Endothelial cell of umbilical vein (primary cell): ENCODE measurements around the gene SPAG17. TPM values are rescaled to one million over a fixed set of nuclear protein-coding genes. Genes with fewer than 3 reads are reported as not detected.

Experiments used
- BruUV-seq: library from RNA; stranded (reverse); fragments of 400-500 nt; replicated peaks from 2 replicates; lab custom pipeline; 2021; lab: Mats Ljungman, UMichigan
- CTCF ChIA-PET: fragments of 300-600, 350-600 bp; sonication (Branson Sonifier 250); formaldehyde crosslinking; loops from one replicate; lab custom pipeline; 2021; ENCODE audit warnings: antibody characterized with exemption, inconsistent platforms; lab: Charles Lee
- POLR2A ChIA-PET: fragments of 300-600, 350-600 bp; sonication (Branson Sonifier 250); formaldehyde crosslinking; loops from one replicate; lab custom pipeline; 2021; ENCODE audit warnings: antibody characterized with exemption, inconsistent platforms; lab: Charles Lee
- DNase-seq: peaks from one replicate; pipeline ENCODE4 v3.0.0-alpha.2; 2011; ENCODE audit warnings: low read depth, low spot score
- FAIRE-seq: peaks from 2 replicates; lab custom pipeline; 2011; peaks lifted over from hg19 to GRCh38; lab: Jason Lieb, UNC
- H2AFZ ChIP-seq: 2 replicates; pipeline ENCODE4 v1.6.0; 2012; ENCODE audit warnings: low read depth, low read length, control low read depth, inconsistent platforms
- H3K27ac ChIP-seq: 2 replicates; pipeline ENCODE4 v1.5.1; 2011; ENCODE audit warnings: low read depth, mild to moderate bottlenecking, control low read depth, low read length, moderate library complexity; ENCODE audit not compliant: insufficient read depth
- H3K27me3 ChIP-seq, 2 experiments: 2 replicates each; pipeline versions ENCODE4 v1.6.0 to v1.6.1; 2011; ENCODE audit warnings: low read length in 2 of 2, mixed read lengths in 1 of 2; ENCODE audit not compliant: control insufficient read depth in 2 of 2, insufficient read depth in 2 of 2
- H3K36me3 ChIP-seq, 2 experiments: 2 replicates in 1 of 2; 3 replicates in 1 of 2; pipeline ENCODE4 v1.5.1; 2011; ENCODE audit warnings: low read length in 2 of 2, mild to moderate bottlenecking in 1 of 2, moderate library complexity in 1 of 2; ENCODE audit not compliant: control insufficient read depth in 2 of 2, insufficient read depth in 2 of 2; ENCODE audit errors: extremely low read depth in 1 of 2
- H3K4me1 ChIP-seq: 3 replicates; pipeline ENCODE4 v1.5.1; 2011; ENCODE audit warnings: mild to moderate bottlenecking, low read length; ENCODE audit not compliant: control insufficient read depth, insufficient read depth; ENCODE audit errors: extremely low read depth
- H3K4me2 ChIP-seq: 2 replicates; pipeline ENCODE4 v1.6.1; 2011; ENCODE audit warnings: low read length, control low read depth, mixed read lengths; ENCODE audit not compliant: insufficient read depth
- H3K4me3 ChIP-seq, 3 experiments: fragments of 200-600 bp in 1 of 3; sonication (generic), shearing (Covaris generic) in 1 of 3; replicated peaks in 1 of 3; 2 replicates each; pipeline ENCODE4 v1.5.1; 2011 to 2016; ENCODE audit warnings: control low read depth in 3 of 3, low read length in 3 of 3, mild to moderate bottlenecking in 2 of 3, inconsistent platforms in 1 of 3, low read depth in 1 of 3, moderate library complexity in 1 of 3; ENCODE audit not compliant: insufficient read depth in 1 of 3
- H3K79me2 ChIP-seq: 2 replicates; pipeline ENCODE4 v1.6.0; 2012; ENCODE audit warnings: low read length, inconsistent platforms; ENCODE audit not compliant: control insufficient read depth, insufficient read depth
- H3K9ac ChIP-seq: replicated peaks from 2 replicates; pipeline ENCODE3; 2011; ENCODE audit warnings: low read length, control low read depth; ENCODE audit not compliant: insufficient read depth; ENCODE audit errors: extremely low read depth
- H3K9me1 ChIP-seq: replicated peaks from 3 replicates; pipeline ENCODE4 v1.6.0; 2011; ENCODE audit warnings: mild to moderate bottlenecking, low read length; ENCODE audit not compliant: control insufficient read depth, insufficient read depth; ENCODE audit errors: extremely low read depth
- H3K9me3 ChIP-seq: replicated peaks from 2 replicates; pipeline ENCODE4 v1.5.1; 2012; ENCODE audit warnings: low read length, inconsistent platforms; ENCODE audit not compliant: control insufficient read depth, insufficient read depth
- H4K20me1 ChIP-seq: replicated peaks from 2 replicates; pipeline ENCODE3; 2011; ENCODE audit warnings: mild to moderate bottlenecking, low read length; ENCODE audit not compliant: control insufficient read depth, insufficient read depth; ENCODE audit errors: extremely low read depth
- EZH2 ChIP-seq: IDR thresholded peaks from 2 replicates; pipeline ENCODE4 v1.6.1; 2012; ENCODE audit warnings: borderline replicate concordance, low read depth, mild to moderate bottlenecking, moderate library complexity, low read length, inconsistent platforms; ENCODE audit not compliant: severe bottlenecking
- FOS ChIP-seq: IDR thresholded peaks from 2 replicates; pipeline ENCODE4 v1.6.1; 2011; ENCODE audit warnings: mild to moderate bottlenecking, low read length, moderate library complexity, borderline replicate concordance; ENCODE audit not compliant: insufficient read depth
- GATA2 ChIP-seq: IDR thresholded peaks from 2 replicates; pipeline ENCODE4 v1.7.0; 2011; ENCODE audit warnings: low read depth, mild to moderate bottlenecking, moderate library complexity, mixed read lengths, low read length; ENCODE audit not compliant: insufficient read length, insufficient read depth
- JUN ChIP-seq: IDR thresholded peaks from 2 replicates; pipeline ENCODE4 v1.6.1; 2011; ENCODE audit warnings: borderline replicate concordance, low read depth; ENCODE audit not compliant: insufficient read length, insufficient read depth
- MYC ChIP-seq: IDR thresholded peaks from one replicate; pipeline ENCODE4 v1.6.1; 2011; ENCODE audit warnings: mild to moderate bottlenecking, low read depth, low read length
- POLR2A ChIP-seq: IDR thresholded peaks from 2 replicates; pipeline ENCODE4 v1.6.1; 2012; ENCODE audit warnings: low read depth, mild to moderate bottlenecking, control low read depth, low read length
- POLR2AphosphoS5 ChIP-seq: IDR thresholded peaks from 2 replicates; pipeline ENCODE4 v1.6.1; 2012; ENCODE audit warnings: low read depth, mild to moderate bottlenecking, control low read depth, low read length, moderate library complexity; ENCODE audit not compliant: insufficient read depth
- dilution Hi-C: fragments of 300-500 bp; cut with MboI; formaldehyde crosslinking; loops from one replicate; pipeline ENCODE4 v1.15.0; 2019; ENCODE audit warnings: low sequenced_read_pairs; ENCODE audit not compliant: extremely low pct_ligation_motif_present
- intact Hi-C: fragments of 100-400 bp; cut with micrococcal nuclease; formaldehyde crosslinking; loops from one replicate; pipeline ENCODE4 v1.10.0; 2022
- polyA plus RNA-seq, 4 experiments: library from polyadenylated mRNA; depleted of rRNA in 3 of 4; stranded (reverse) in 3 of 4; unstranded in 1 of 4; fragments of >200 nt; gene quantifications; 2 replicates each; pipeline versions ENCODE4 v1.2.1 to v1.2.3, GENCODE V29; 2011 to 2012; ENCODE audit warnings: missing spikeins in 1 of 4
- total RNA-seq: library from RNA; stranded (reverse); gene quantifications from 2 replicates; pipeline ENCODE4 v1.2.3, GENCODE V29; 2021
- TF ChIP-seq, protein P1 (sequence below), 2 donors: IDR thresholded peaks; 1 replicate in 1 of 2; 2 replicates in 1 of 2; pipeline ENCODE4 v1.5.1; 2011; ENCODE audit warnings: low read length in 2 of 2, mild to moderate bottlenecking in 2 of 2, moderate library complexity in 2 of 2, control low read depth in 1 of 2, inconsistent platforms in 1 of 2, low read depth in 1 of 2; ENCODE audit not compliant: insufficient read depth in 1 of 2; ENCODE audit errors: extremely low read depth in 1 of 2
- TF ChIP-seq, protein P2 (sequence below): IDR thresholded peaks from 2 replicates; pipeline ENCODE4 v1.6.1; 2011; ENCODE audit not compliant: insufficient read depth, insufficient read length

Gene SPAG17
- total and polyA plus RNA-seq, 2 donors (not counting 3 experiments of a cell fraction or from before 2014, with no cell fraction given), result not detected

DNA sequence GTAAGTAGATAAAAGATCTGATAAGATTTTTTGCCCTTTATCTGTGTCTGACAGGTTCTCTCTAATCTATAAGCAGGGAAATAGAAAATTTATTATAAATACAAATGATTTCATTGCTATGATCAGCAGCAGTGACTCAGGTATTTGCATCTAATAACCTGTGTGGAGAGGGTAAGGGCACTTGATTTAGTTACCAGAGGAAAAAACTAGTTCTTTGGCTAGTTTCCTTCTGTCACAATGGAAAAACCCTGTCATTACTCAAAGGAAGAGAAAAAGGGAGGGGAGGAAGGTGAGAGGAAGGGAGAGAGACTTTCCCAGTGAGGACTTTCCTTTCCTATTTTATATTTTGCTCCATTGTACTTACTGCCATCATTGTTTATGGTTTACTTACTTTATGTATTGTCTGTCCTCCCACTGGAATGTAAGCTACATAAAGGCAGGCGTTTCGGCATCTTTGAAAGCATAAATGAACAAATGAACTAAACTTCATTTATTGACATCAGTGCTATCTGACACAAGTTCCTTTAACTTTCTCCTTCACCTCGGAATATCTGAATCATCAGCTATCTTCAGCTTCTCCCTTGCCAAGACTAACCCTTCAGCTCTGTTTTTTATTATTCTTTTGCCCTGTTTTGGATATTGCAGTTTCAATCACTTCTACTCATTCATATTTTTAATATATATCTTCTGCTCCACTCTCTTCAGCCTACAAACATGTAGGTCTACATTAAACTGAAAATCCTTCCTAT is 220.6 kb downstream of the SPAG17 start:
- H3K27me3 ChIP-seq, result no peaks in the 10 kb centered on the region
- H3K4me1 ChIP-seq, result no peaks in the 10 kb centered on the region
- TF ChIP-seq MYC (no peak), EZH2 (no peak), JUN (no peak), POLR2A (no peak)
- H3K79me2 ChIP-seq, result no peaks in the 10 kb centered on the region
- intact Hi-C loops, result no loop called here
- DNase-seq (peak; percentile 50), FAIRE-seq (no peak)
- no peak overlapping the region for H2AFZ ChIP-seq
- H3K9me1 ChIP-seq, result no peaks in the 10 kb centered on the region
- no peaks in the 10 kb centered on the region for H4K20me1 ChIP-seq
- no peak overlapping the region for H3K9ac ChIP-seq
- no TSS peak for BruUV-seq
- H3K4me2 ChIP-seq, result no peak overlapping the region
- ChIA-PET POLR2A (no interaction called here), CTCF (no interaction called here)
- no peaks in the 10 kb centered on the region for H3K36me3 ChIP-seq
- dilution Hi-C loops, result no loop called here
- no peak overlapping the region for H3K4me3 ChIP-seq
- no peaks in the 10 kb centered on the region for H3K9me3 ChIP-seq
- H3K27ac ChIP-seq, result no peak overlapping the region

DNA sequence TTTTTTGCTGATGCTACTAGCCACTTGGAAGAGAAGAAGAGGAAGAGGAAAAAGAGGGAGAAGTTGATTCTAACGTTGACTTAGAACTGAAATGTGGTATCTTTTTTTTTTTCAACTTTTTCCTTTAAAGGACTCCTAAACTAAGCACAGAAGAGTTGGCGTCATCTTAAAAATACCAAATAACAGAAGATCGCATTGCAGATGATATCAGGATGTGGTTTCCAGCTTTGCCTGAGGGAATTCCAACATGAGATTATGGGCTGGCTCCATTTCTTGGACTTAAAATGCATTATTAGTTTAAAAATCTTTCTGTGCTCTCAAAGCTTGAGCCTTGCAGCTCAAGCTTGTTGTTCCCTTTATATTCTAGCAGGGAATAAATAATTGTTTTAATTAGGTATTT is 225.7 kb downstream of the SPAG17 start:
- POLR2A ChIA-PET, result no interaction called here
- no peaks in the 10 kb centered on the region for H3K9me1 ChIP-seq
- no peak overlapping the region for H2AFZ ChIP-seq
- H3K27me3 ChIP-seq, result no peaks in the 10 kb centered on the region
- no peak overlapping the region for H3K4me2 ChIP-seq
- DNase-seq (no peak), FAIRE-seq (peak; percentile 24)
- dilution Hi-C loops (no loop called here), intact Hi-C loops (no loop called here)
- no peaks in the 10 kb centered on the region for H4K20me1 ChIP-seq
- no peak overlapping the region for H3K27ac ChIP-seq
- no peak overlapping the region for H3K4me3 ChIP-seq
- no peak overlapping the region for H3K9ac ChIP-seq
- H3K79me2 ChIP-seq, result no peaks in the 10 kb centered on the region
- H3K4me1 ChIP-seq, result no peaks in the 10 kb centered on the region
- peaks cover 4 to 9% of the 10 kb centered on the region in 2 experiments for H3K36me3 ChIP-seq
- BruUV-seq, result TSS peak; percentile 59
- CTCF ChIA-PET, result no interaction called here
- H3K9me3 ChIP-seq, result no peaks in the 10 kb centered on the region
- TF ChIP-seq JUN, result no peak
- TF ChIP-seq MYC, result no peak
- TF ChIP-seq, protein P1, sequence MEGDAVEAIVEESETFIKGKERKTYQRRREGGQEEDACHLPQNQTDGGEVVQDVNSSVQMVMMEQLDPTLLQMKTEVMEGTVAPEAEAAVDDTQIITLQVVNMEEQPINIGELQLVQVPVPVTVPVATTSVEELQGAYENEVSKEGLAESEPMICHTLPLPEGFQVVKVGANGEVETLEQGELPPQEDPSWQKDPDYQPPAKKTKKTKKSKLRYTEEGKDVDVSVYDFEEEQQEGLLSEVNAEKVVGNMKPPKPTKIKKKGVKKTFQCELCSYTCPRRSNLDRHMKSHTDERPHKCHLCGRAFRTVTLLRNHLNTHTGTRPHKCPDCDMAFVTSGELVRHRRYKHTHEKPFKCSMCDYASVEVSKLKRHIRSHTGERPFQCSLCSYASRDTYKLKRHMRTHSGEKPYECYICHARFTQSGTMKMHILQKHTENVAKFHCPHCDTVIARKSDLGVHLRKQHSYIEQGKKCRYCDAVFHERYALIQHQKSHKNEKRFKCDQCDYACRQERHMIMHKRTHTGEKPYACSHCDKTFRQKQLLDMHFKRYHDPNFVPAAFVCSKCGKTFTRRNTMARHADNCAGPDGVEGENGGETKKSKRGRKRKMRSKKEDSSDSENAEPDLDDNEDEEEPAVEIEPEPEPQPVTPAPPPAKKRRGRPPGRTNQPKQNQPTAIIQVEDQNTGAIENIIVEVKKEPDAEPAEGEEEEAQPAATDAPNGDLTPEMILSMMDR (IDR thresholded peaks at IDR 0.05; ENCODE audit: extremely low read depth in 1 of 2, insufficient read depth in 1 of 2, low read depth in 1 of 2, low read length in 2 of 2), result no peak
- no peak for TF ChIP-seq EZH2
- TF ChIP-seq GATA2, result no peak
- no peak for TF ChIP-seq FOS
- TF ChIP-seq POLR2A, result no peak
- TF ChIP-seq, protein P2, sequence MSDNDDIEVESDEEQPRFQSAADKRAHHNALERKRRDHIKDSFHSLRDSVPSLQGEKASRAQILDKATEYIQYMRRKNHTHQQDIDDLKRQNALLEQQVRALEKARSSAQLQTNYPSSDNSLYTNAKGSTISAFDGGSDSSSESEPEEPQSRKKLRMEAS, result no peak
- TF ChIP-seq POLR2AphosphoS5, result no peak
